Uterus (tissue), 2 donors: ENCODE results near the gene RSL1D1.

Experiments
- CTCF ChIP-seq, 4 experiments: fragments of 200-600 bp in 2 of 4; fragments of 450-650 bp in 2 of 4; sonication (generic) in 2 of 4; IDR thresholded peaks; one replicate each; pipeline ENCODE4 v1.5.1; 2016 to 2019; ENCODE audit warnings: antibody characterized with exemption in 4 of 4, mild to moderate bottlenecking in 2 of 4, moderate library complexity in 1 of 4
- POLR2A ChIP-seq, 2 donors: fragments of 450-650 bp; IDR thresholded peaks; one replicate each; pipeline ENCODE4 v1.6.1; 2016; ENCODE audit warnings: antibody characterized with exemption in 2 of 2, mild to moderate bottlenecking in 1 of 2, moderate library complexity in 1 of 2

GRCh38 chr16:11880007-11880406 lies 28.7 kb upstream of the RSL1D1 start:
- TF ChIP-seq CTCF (IDR thresholded peaks at IDR 0.05) (no peak), POLR2A (IDR thresholded peaks at IDR 0.05) (no peak)
